ENCODE measurements around the gene ICAM2. TPM values are rescaled to one million over a fixed set of nuclear protein-coding genes. Genes with fewer than 3 reads are reported as not detected.

The ICAM2 gene
- total RNA-seq (10 to 100 TPM; 27.4 to 59.5 (median 29.9) TPM), polyA plus RNA-seq (10 to 100 TPM in 1 of 3 donors, 1 to 10 TPM in 2; 6.0 to 31.7 (median 7.4) TPM)

GRCh38 chr17:64020056-64020766 lies at the start of gene ICAM2:
ICAM2 (minus strand) TSS chr17:64020633; CDS start chr17:64006691, 13,942 bp downstream.
- peak; percentile 79 for DNase-seq
- no peaks in the 10 kb centered on the region for H3K36me3 ChIP-seq
- TF ChIP-seq POLR2AphosphoS5 (IDR thresholded peaks at IDR 0.05) (peak; percentile 47 to 67 (median 54)), CTCF (IDR thresholded peaks at IDR 0.05) (no peak), EP300 (IDR thresholded peaks at IDR 0.05) (no peak), POLR2A (IDR thresholded peaks at IDR 0.05) (peak in 1 of 2 donors; percentile 7)
- intact Hi-C loops (cut with DNase I), result no loop called here
- H3K4me3 ChIP-seq, result peak within 1 kb of the TSS; percentile 8 to 46 (median 36)
- H3K27ac ChIP-seq, result peak within 1 kb of the TSS; percentile 49 to 68 (median 62)
- H3K27me3 ChIP-seq, result no peaks in the 10 kb centered on the region
- H3K9me3 ChIP-seq, result no peaks in the 10 kb centered on the region
- 7 to 10% methylated on average over 23 of the region's 23 CpGs for WGBS, 2 donors
- peaks cover 0 to under 1% (median 0%) of the 10 kb centered on the region in 4 donors for H3K4me1 ChIP-seq

- intact Hi-C loops (cut with DNase I), result no loop called here
- no peak for DNase-seq
- 98% methylated on average over 3 of the region's 3 CpGs for WGBS, 2 donors
- H3K36me3 ChIP-seq, result peaks cover 22 to 68% (median 40%) of the 10 kb centered on the region in 4 donors
- H3K4me1 ChIP-seq, result no peaks in the 10 kb centered on the region
- H3K9me3 ChIP-seq, result peaks cover 0 to 9% (median 4%) of the 10 kb centered on the region in 4 donors
- H3K4me3 ChIP-seq, result no peak overlapping the region
- H3K27ac ChIP-seq, result no peak overlapping the region
- no peak for TF ChIP-seq POLR2A (IDR thresholded peaks at IDR 0.05)
- TF ChIP-seq CTCF (IDR thresholded peaks at IDR 0.05), result no peak
- no peak for TF ChIP-seq EP300 (IDR thresholded peaks at IDR 0.05)
- TF ChIP-seq POLR2AphosphoS5 (IDR thresholded peaks at IDR 0.05), result no peak
- no peaks in the 10 kb centered on the region for H3K27me3 ChIP-seq
These were observed 49.8 kb upstream of the ICAM2 start for GRCh38 chr17:64070213-64070612.

- intact Hi-C loops (cut with DNase I), result no loop called here
- Histone ChIP-seq H3K9me3 (peaks cover 0 to 9% (median 4%) of the 10 kb centered on the region in 4 donors), H3K4me1 (no peaks in the 10 kb centered on the region), H3K36me3 (peaks cover 22 to 78% (median 41%) of the 10 kb centered on the region in 4 donors), H3K4me3 (no peak overlapping the region), H3K27ac (no peak overlapping the region), H3K27me3 (no peaks in the 10 kb centered on the region)
- DNase-seq, result no peak
- WGBS, 2 donors, result 96 to 98% methylated on average over 1 of the region's 1 CpG
- TF ChIP-seq CTCF (IDR thresholded peaks at IDR 0.05) (no peak), EP300 (IDR thresholded peaks at IDR 0.05) (no peak), POLR2AphosphoS5 (IDR thresholded peaks at IDR 0.05) (no peak)
These were observed 48.7 kb upstream of the ICAM2 start for GRCh38 chr17:64069143-64069542.

GRCh38 chr17:64067657-64068056 lies 47.2 kb upstream of the ICAM2 start:
- intact Hi-C loops (cut with DNase I), result no loop called here
- 85 to 86% methylated on average over 3 of the region's 3 CpGs for WGBS, 2 donors
- TF ChIP-seq EP300 (IDR thresholded peaks at IDR 0.05) (no peak), CTCF (IDR thresholded peaks at IDR 0.05) (no peak), POLR2A (IDR thresholded peaks at IDR 0.05) (no peak), POLR2AphosphoS5 (IDR thresholded peaks at IDR 0.05) (no peak)

More at GRCh38 chr17:64067657-64068056, 47.2 kb upstream of the ICAM2 start:
- Histone ChIP-seq H3K27me3 (no peaks in the 10 kb centered on the region), H3K4me1 (no peaks in the 10 kb centered on the region), H3K9me3 (peaks cover 0 to 9% (median 4%) of the 10 kb centered on the region in 4 donors), H3K36me3 (peaks cover 22 to 78% (median 41%) of the 10 kb centered on the region in 4 donors), H3K4me3 (no peak overlapping the region), H3K27ac (no peak overlapping the region)
- no peak for DNase-seq

All from sigmoid colon (tissue), 7 donors.